PC-3 (cell line): ENCODE measurements around the gene PRKAR2B. TPM values are rescaled to one million over a fixed set of nuclear protein-coding genes. Genes with fewer than 3 reads are reported as not detected.

ENCODE experiments used
- ATAC-seq: fragments of 200-7000 bp; cut with Tn5 transposase; 2 replicates; pipeline ENCODE4 v1.9.1; 2020; ENCODE audit warnings: mild to moderate bottlenecking, moderate library complexity
- BruUV-seq: library from RNA; stranded (reverse); fragments of 400-500 nt; replicated peaks from 2 replicates; lab custom pipeline; 2021; lab: Mats Ljungman, UMichigan
- CTCF ChIA-PET: fragments of 300-600 bp; sonication (Branson Sonifier 250); formaldehyde crosslinking; loops from one replicate; lab custom pipeline; 2022; ENCODE audit warnings: antibody characterized with exemption; lab: Charles Lee
- POLR2A ChIA-PET: fragments of 300-600 bp; sonication (Branson Sonifier 250); formaldehyde crosslinking; loops from one replicate; lab custom pipeline; 2022; ENCODE audit warnings: antibody characterized with exemption; ENCODE audit not compliant: unreplicated experiment; lab: Charles Lee
- DNase-seq: peaks from one replicate; pipeline ENCODE4 v3.0.0-alpha.2; 2015
- H2AFZ ChIP-seq: fragments of 300-600 bp; sonication (generic); 2 replicates; pipeline ENCODE4 v1.6.0; 2016; ENCODE audit warnings: antibody characterized with exemption, low read length
- H3F3A ChIP-seq: fragments of 300-600 bp; sonication (generic); one replicate; pipeline ENCODE4 v1.6.0; 2017; ENCODE audit warnings: antibody characterized with exemption, low read length, control low read depth, mild to moderate bottlenecking; ENCODE audit not compliant: unreplicated experiment
- H3K27ac ChIP-seq: fragments of 300-600 bp; sonication (generic); 2 replicates; pipeline ENCODE4 v1.5.1; 2016; ENCODE audit warnings: mild to moderate bottlenecking, low read length
- H3K27me3 ChIP-seq: fragments of 300-600 bp; sonication (generic); 2 replicates; pipeline ENCODE4 v1.6.1; 2016; ENCODE audit warnings: low read length, mixed read lengths
- H3K36me3 ChIP-seq: fragments of 300-600 bp; sonication (generic); 2 replicates; pipeline ENCODE4 v1.6.1; 2016; ENCODE audit warnings: low read depth, mixed run types, low read length, mixed read lengths
- H3K4me1 ChIP-seq: fragments of 300-600 bp; sonication (generic); 2 replicates; pipeline ENCODE4 v1.5.1; 2016; ENCODE audit warnings: low read length; ENCODE audit not compliant: insufficient read depth
- H3K4me2 ChIP-seq: fragments of 300-600 bp; sonication (generic); 2 replicates; pipeline ENCODE4 v1.6.0; 2016; ENCODE audit warnings: low read length
- H3K4me3 ChIP-seq: fragments of 300-600 bp; sonication (generic); 2 replicates; pipeline ENCODE4 v1.5.1; 2016; ENCODE audit warnings: mild to moderate bottlenecking, low read length, mixed read lengths
- H3K79me2 ChIP-seq: fragments of 300-600 bp; sonication (generic); 2 replicates; pipeline ENCODE4 v1.6.1; 2017; ENCODE audit warnings: low read length, mixed read lengths
- H3K9ac ChIP-seq: fragments of 300-600 bp; sonication (generic); 2 replicates; pipeline ENCODE4 v1.6.0; 2016; ENCODE audit warnings: mild to moderate bottlenecking, low read length
- H3K9me2 ChIP-seq: fragments of 300-600 bp; sonication (generic); replicated peaks from 2 replicates; pipeline ENCODE4 v1.6.1; 2016; ENCODE audit warnings: mixed run types, low read length, mixed read lengths
- H3K9me3 ChIP-seq: fragments of 300-600 bp; sonication (generic); 2 replicates; pipeline ENCODE4 v1.6.1; 2016; ENCODE audit warnings: low read length, mixed read lengths
- H4K20me1 ChIP-seq: fragments of 300-600 bp; sonication (generic); 2 replicates; pipeline ENCODE4 v1.6.1; 2016; ENCODE audit warnings: low read length, mixed read lengths
- EZH2 ChIP-seq: fragments of 300-600 bp; sonication (generic); IDR thresholded peaks from one replicate; pipeline ENCODE4 v1.6.1; 2017; ENCODE audit warnings: antibody characterized with exemption, mild to moderate bottlenecking, low read length; ENCODE audit not compliant: unreplicated experiment
- EZH2phosphoT487 ChIP-seq: fragments of 300-600 bp; sonication (generic); IDR thresholded peaks from 2 replicates; pipeline ENCODE4 v1.6.1; 2018; ENCODE audit warnings: mild to moderate bottlenecking, antibody characterized with exemption, low read length, borderline replicate concordance
- intact Hi-C: fragments of 100-400 bp; cut with micrococcal nuclease; formaldehyde crosslinking; loops from 2 replicates; pipeline ENCODE4 v1.9.0; 2023
- total RNA-seq: library from RNA; depleted of rRNA; stranded (reverse); fragments of >200 nt; gene quantifications from 2 replicates; pipeline ENCODE4 v1.2.3, GENCODE V29; 2014
- TF ChIP-seq, protein P1 (sequence below): fragments of 300-600 bp; sonication (generic); conservative IDR thresholded peaks from 2 replicates; pipeline ENCODE4 v1.5.1; 2017; ENCODE audit warnings: antibody characterized with exemption, low read depth, mild to moderate bottlenecking, low read length

PRKAR2B gene
- total RNA-seq, 1 experiment from 2014 or later = 0.29 TPM

DNA sequence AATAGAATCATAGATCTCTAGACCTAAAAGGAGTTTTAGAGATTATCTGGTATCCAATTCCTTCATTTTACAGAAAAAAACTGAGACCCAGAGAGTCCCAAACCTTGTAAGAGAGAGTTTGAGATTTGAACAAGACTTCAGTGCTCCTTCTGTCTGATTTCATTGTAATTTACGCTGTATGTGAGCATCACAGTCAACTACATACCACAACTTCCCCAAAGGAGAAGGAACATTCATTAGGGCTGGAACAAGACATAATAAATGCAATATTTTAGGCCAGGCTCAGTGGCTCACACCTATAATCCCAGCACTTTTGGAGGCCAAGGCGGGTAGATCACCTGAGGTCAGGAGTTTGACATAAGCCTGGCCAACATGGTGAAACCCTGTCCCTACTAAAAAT lies 17.3 kb upstream of the PRKAR2B start:
- no peaks in the 10 kb centered on the region for H3K79me2 ChIP-seq
- H3K4me1 ChIP-seq = no peaks in the 10 kb centered on the region
- H3K36me3 ChIP-seq = no peaks in the 10 kb centered on the region
- intact Hi-C loops = no loop called here
- H3K9me3 ChIP-seq = no peaks in the 10 kb centered on the region
- DNase-seq (no peak), ATAC-seq (no peak)
- H2AFZ ChIP-seq = no peak overlapping the region
- H3K4me2 ChIP-seq = no peak overlapping the region
- peaks cover 10% of the 10 kb centered on the region; the same call in 1 of the 2 replicates for H3K27me3 ChIP-seq
- H3K4me3 ChIP-seq = no peak overlapping the region
- H3K27ac ChIP-seq = no peak overlapping the region
- TF ChIP-seq EZH2phosphoT487 (no peak), EZH2 (no peak)
- TF ChIP-seq, protein P1, sequence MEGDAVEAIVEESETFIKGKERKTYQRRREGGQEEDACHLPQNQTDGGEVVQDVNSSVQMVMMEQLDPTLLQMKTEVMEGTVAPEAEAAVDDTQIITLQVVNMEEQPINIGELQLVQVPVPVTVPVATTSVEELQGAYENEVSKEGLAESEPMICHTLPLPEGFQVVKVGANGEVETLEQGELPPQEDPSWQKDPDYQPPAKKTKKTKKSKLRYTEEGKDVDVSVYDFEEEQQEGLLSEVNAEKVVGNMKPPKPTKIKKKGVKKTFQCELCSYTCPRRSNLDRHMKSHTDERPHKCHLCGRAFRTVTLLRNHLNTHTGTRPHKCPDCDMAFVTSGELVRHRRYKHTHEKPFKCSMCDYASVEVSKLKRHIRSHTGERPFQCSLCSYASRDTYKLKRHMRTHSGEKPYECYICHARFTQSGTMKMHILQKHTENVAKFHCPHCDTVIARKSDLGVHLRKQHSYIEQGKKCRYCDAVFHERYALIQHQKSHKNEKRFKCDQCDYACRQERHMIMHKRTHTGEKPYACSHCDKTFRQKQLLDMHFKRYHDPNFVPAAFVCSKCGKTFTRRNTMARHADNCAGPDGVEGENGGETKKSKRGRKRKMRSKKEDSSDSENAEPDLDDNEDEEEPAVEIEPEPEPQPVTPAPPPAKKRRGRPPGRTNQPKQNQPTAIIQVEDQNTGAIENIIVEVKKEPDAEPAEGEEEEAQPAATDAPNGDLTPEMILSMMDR = no peak
- no TSS peak for BruUV-seq
- no peaks in the 10 kb centered on the region for H3F3A ChIP-seq
- ChIA-PET CTCF (no interaction called here), POLR2A (no interaction called here)
- H3K9ac ChIP-seq = no peak overlapping the region
- no peaks in the 10 kb centered on the region for H3K9me2 ChIP-seq
- H4K20me1 ChIP-seq = no peaks in the 10 kb centered on the region

DNA sequence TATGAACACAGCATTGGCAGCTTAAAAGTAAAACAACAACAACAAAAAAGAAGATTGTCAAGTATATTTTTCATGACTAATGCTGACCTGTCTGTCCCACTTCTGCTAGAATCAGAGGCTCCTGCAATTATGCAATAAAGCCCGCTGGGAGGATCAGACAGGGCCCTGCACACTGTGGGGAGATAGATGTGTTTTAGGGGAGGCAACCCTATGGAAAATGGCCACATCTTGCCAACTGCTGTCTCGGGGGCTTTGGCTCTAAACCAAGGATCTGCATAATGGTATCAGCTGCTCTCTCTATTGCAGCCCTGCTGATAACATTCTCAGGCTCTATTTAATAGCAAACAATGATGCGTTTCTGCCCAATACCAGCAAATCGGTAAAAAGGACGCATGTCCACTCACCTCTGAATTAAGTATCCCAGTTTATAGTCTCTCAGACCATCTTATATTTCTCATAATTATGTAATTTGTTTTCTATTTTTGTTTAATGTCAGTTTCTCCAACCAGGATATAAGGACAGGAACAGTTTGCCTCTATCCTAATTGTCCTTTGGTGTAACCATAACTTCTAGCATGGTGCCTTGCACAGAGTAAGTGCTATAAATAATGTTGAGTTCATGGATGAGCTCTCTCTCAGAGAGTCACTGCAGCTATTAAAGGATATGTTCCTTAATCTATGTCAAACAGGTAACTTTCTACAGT lies 15.3 kb upstream of the PRKAR2B start:
- H3K27me3 ChIP-seq = 0 out of 2 replicates have a peak, but pooled peaks cover 3% of the 10 kb centered on the region
- BruUV-seq = no TSS peak
- H3K4me1 ChIP-seq = no peaks in the 10 kb centered on the region
- no peak overlapping the region for H3K4me3 ChIP-seq
- DNase-seq (peak; percentile 32), ATAC-seq (no peak)
- no peaks in the 10 kb centered on the region for H3K36me3 ChIP-seq
- no peaks in the 10 kb centered on the region for H3K9me3 ChIP-seq
- no peaks in the 10 kb centered on the region for H3K9me2 ChIP-seq
- ChIA-PET POLR2A (no interaction called here), CTCF (no interaction called here)
- no peak overlapping the region for H3K9ac ChIP-seq
- no peak overlapping the region for H3K27ac ChIP-seq
- H3K4me2 ChIP-seq = no peak overlapping the region
- no peaks in the 10 kb centered on the region for H3K79me2 ChIP-seq
- no peak overlapping the region for H2AFZ ChIP-seq
- no peaks in the 10 kb centered on the region for H3F3A ChIP-seq
- TF ChIP-seq EZH2phosphoT487 = no peak
- no peak for TF ChIP-seq EZH2
- TF ChIP-seq, protein P1 = no peak
- intact Hi-C loops = no loop called here
- H4K20me1 ChIP-seq = no peaks in the 10 kb centered on the region

GRCh38 chr7:107029764-107030286 lies 14.7 kb upstream of the PRKAR2B start:
- CTCF ChIA-PET = no interaction called here
- Histone ChIP-seq H3K9me3 (no peaks in the 10 kb centered on the region), H3K27me3 (0 out of 2 replicates have a peak, but pooled peaks cover 3% of the 10 kb centered on the region), H3K9me2 (no peaks in the 10 kb centered on the region), H3K4me1 (no peaks in the 10 kb centered on the region), H4K20me1 (no peaks in the 10 kb centered on the region), H2AFZ (no peak overlapping the region), H3K4me3 (no peak overlapping the region), H3K9ac (no peak overlapping the region), H3K27ac (no peak overlapping the region), H3F3A (no peaks in the 10 kb centered on the region), H3K4me2 (no peak overlapping the region), H3K36me3 (no peaks in the 10 kb centered on the region), H3K79me2 (no peaks in the 10 kb centered on the region)
- POLR2A ChIA-PET = no interaction called here
- no peak for ATAC-seq
- intact Hi-C loops = no loop called here
- TF ChIP-seq, protein P1 = no peak
- TF ChIP-seq EZH2 = no peak
- no peak for TF ChIP-seq EZH2phosphoT487
- DNase-seq = no peak
- BruUV-seq = no TSS peak
